HG02870 (cell line): ENCODE results near the gene RDH8.

Experiments used
- ATAC-seq: cut with Tn5 transposase; IDR thresholded peaks from one replicate; pipeline ENCODE4 v1.9.1; 2021; ENCODE audit warnings: mild to moderate bottlenecking, moderate library complexity; ENCODE audit not compliant: unreplicated experiment

The RDH8 gene

DNA sequence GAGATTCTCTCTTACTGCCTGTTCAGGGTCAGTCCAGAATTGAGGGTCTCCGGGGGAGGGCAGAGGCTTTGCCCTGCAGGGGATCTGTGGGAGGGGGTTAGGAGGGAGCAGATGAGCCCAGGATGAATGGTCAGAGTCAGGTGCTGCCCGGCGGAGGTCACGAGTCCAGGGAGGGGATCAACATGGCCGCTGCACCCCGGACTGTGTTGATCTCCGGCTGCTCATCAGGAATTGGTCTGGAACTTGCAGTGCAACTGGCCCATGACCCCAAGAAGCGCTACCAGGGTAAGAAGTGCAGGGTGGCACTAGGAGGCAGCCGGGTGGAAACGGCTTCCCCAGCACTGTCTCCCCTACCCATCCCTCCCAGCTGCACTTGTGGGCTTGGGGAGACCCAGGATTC, at the start of gene RDH8:
RDH8 (plus strand) TSS at position 168 of the 400 bp plus-strand sequence; CDS start at position 183, 15 bp downstream.
- no peak for ATAC-seq

DNA sequence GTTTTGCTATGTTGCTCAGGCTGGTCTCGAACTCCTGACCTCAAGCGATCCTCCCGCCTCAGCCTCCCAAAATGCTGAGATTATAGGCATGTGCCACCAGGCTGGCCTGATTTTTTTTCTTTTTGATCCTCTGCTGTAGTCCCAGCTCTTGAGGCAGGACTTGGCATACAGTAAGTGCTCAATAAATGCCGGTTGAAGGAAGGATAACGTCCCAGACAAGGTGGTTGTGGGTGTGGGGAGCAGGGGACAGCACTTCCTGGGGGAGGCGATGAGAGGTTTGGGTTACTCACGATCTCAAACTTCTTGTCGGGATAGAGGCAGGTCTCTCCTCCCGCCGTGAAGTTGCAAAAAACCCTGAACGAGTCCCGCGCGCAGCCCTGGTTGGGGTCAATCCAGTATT, 47.3 kb upstream of the RDH8 start:
- ATAC-seq, result no peak

GRCh38 chr19:9966448-9966847, 46.8 kb upstream of the RDH8 start:
- no peak for ATAC-seq

- ATAC-seq, result no peak
These were observed 46.0 kb upstream of the RDH8 start for GRCh38 chr19:9967326-9967725.

DNA sequence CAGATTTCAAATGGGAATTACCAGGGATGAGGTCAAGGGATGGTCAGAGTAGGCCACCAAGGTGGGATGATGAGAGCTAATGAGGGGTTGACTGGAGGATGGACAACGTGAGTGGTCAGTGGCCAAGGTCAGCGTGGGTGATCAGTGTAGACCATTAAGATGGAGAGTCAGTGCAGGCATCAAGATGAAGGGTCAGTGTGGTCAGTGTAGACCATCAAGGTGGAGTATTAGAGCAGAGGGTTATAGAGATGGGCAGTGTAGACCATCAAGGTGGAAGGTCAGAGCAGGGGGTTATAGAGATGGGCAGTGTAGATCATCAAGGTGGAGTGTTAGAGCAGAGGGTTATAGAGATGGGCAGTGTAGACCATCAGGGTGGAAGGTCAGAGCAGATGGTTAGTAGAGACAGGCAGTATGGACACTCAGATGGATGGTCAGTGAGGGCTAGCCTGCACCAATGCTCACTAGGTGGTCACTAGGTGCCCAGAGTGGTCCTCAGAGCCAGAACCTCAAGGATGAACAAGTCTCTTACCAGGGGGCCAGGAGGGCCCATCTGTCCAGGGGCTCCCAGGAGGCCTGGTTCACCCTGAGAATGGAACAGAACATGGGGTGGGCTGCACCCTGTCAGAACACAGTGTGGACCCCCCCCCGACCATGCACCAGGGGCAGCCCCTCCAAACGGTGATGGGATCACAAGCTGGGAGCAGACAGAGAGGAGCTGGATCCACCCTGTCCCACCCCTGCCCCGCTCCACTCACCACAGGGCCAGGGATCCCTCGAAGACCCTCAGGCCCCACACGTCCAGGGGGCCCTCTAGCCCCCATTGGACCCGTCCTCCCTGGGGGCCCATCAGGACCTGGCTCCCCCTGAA, 44.2 kb upstream of the RDH8 start:
- ATAC-seq, result no peak

GRCh38 chr19:9969688-9969975, 43.7 kb upstream of the RDH8 start:
- no peak for ATAC-seq

- ATAC-seq, result no peak
These were observed 42.8 kb upstream of the RDH8 start for GRCh38 chr19:9970481-9970880.

DNA sequence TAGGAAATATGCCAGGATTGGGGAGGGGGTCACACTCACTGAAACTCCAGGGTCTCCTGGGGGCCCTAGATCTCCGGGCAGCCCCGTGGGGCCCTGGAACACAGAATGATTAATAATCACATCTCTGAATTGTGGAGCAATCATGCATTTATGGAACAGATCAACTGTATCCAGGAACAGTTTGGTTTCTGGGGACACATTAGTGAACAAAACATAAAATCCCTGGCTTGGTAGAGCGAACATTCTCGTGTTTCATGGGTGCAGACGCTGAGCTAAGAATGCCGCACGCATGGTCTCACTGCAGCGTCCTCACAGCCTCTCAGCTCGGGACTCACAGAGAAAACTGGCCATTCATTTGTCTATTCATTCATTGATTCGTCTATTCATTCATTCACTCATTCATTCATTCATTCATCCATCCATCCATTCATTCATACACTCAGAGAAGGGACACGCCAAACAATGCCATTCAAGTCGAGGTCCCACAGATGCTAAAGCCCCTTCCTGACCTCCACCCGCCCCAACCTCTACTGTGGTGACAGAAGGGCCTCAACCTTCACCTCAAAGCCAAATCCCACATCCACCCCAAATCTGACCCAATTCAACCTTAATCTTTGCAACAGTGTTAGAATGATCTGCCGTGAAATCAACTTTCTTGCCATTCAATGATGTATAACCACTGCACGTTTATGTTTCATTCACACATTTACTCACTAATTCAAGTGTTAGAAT, 42.0 kb upstream of the RDH8 start:
- no peak for ATAC-seq

DNA sequence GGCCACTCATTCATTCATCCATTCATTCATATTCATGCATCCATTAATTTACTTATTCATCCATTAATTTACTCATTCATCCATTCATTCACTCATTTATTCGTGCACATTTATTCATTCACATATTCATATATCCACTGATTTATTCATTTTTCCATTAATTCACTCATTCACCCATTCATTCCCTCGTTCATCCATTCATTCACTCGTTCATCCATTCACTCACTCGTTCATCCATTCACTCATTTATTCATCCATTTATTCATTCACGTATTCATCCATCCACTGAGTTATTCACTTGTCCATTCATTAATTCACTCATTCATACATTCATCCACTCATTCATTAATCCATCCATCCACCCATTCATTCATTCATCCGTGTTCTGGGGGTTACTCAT, 41.2 kb upstream of the RDH8 start:
- ATAC-seq, result no peak

GRCh38 chr19:9981406-9982260, 31.6 kb upstream of the RDH8 start:
- no peak for ATAC-seq

DNA sequence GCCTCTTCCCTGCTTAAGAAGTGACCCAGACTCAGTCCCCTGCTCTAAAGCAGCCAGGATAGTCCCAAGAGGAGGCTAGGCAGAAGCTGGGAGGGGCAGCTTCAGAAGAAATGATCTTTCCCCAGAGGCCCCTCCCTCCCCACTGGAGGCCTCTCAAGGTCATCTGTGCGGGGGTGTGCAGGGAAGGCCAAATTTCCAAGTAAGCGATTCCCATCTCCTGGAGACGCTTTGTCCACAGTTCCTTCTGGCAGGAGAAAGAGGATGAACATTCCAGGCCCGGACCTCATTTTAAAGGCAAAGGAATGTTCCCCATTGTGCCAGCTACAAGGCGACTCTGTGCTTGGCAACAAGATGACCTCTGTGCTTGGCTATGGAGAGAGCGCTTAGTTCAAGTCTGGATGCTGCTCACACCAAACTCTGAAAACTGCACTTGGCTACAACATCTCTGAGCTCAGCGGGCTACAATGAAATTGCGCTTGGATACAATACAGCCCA, 26.4 kb upstream of the RDH8 start:
- no peak for ATAC-seq

DNA sequence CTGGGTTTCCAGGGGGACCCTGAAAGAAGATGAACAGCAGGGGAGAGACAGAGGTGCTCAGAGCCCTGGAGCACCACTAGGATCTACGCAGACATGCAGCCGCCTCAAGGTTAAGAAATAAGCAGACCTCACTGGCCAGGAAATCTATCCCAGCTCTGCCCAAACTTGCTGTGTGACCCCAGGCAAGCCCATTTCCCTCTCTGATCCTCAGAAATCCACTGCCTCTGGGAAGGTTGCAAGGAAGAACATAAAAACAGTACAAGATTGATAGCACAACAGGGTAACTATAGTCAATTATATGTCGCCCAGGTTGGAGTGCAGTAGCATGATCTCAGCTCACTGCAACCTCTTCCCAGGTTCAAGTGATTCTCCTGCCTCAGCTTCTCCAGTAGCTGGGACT, 23.8 kb upstream of the RDH8 start:
- ATAC-seq, result no peak

DNA sequence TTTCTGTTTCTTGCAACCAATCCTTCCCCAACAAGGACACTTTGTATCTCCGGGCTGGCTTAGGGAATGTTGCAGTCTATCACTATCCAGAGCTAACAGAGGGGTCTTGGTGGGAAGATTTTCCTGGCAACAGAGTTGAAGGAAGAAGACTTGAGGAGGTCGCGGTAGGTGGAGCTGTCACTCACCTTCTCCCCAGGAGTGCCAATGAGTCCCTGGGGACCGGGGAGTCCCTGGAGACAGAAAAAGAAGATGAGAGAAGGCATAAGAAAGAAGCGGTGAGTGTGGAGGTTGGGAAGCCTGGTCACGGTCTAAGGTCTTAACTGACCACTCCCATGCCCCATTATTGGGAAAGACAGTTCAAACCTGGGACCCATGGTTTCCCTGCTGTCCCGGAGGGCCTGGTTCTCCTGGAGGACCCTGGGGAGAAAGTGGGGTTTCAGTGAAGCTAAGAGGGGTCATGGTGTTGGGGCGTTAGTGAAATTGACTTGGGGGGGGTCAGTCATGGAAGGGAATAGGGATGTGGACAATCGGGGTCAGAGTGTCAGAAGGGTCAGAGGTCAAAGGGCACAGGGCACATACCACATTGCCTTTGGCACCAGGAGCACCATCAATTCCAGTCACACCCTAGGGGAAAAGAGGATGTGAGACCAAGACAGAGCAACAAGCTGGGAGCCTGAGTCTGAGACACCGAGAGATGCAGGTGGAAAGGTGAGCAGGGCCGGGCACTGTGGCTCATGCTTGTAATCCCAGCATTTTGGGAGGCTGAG, 21.7 kb upstream of the RDH8 start:
- ATAC-seq, result no peak

- no peak for ATAC-seq
These were observed 18.2 kb upstream of the RDH8 start for GRCh38 chr19:9995084-9995483.

- ATAC-seq, result no peak
These were observed 17.3 kb upstream of the RDH8 start for GRCh38 chr19:9995999-9996398.

- ATAC-seq, result no peak
These were observed 16.7 kb upstream of the RDH8 start for GRCh38 chr19:9996541-9996940.

DNA sequence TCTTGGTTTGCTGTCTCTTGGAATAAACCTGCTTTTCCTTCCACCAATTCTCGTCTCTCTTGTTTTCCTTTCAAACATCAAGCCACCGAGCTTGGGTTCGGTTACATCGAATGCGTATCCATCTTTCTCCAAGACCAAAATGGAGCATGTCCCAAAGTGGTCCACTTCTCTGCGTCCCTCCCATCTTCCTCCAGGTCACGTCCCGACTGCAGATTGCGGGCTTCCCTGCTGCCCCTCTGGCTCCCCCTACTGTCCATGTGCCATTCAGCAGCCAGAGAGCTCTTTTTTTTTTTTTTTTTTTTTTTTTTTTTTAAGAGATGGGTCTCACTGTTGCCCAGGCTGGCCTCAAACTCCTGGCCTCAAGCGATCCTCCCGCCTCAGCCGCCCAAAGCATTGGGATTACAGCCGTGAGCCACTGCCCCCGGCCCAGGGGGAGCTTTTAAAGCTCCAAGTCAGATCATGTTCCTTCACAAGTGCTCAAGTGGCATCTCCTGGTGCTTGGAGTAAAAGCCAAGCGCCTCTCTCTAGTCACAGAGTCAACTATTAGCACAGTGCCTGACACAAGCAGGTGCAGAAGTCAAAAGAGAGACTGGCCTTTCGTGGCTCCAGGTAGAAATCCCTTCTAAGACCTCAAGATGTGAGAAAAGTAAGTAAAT, 13.0 kb upstream of the RDH8 start:
- no peak for ATAC-seq

DNA sequence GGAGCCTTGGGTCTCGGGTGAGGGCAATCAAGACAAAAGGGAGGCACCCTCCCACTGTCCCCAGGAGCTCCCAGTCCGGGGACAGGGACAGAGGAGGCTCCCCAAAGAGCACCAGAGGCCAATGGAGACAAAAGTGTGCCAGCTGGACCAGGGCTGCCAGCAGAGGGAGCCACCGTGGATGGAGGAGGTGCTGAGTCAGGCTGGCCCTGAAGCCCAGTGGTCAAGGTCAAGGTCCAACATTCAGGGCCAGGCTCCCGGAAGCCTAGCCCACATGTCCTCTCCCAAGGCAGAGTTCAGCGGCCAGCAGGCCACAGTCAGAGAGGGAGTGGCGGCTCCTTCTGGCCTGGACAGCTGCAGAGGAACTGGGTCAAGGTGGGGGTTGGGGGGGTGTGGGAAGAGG, 11.4 kb upstream of the RDH8 start:
- no peak for ATAC-seq

GRCh38 chr19:10003271-10003670, 10.0 kb upstream of the RDH8 start:
- ATAC-seq, result no peak

DNA sequence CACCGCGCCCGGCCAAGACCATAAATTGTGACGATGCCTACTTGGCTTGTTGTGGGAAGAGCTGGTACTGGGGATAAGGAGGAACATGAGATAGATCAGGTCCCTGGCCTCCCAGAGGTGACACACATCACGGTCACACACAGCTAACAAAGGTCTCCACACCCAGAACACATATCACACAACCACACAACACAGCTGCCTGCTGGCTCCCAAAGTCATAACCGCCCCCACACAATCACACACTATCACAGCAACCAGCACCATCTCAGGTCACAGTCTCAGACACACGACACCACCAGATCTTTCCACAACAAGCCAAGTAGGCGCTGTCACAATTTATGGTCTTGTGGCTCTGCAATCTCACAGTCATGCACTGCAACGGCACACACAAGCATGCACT, 8.7 kb upstream of the RDH8 start:
- no peak for ATAC-seq
